Ramos (cell line): ENCODE results near the gene TMC1.

ENCODE experiments used
- in situ Hi-C: fragments of 300-500 bp; cut with MboI; formaldehyde crosslinking; loops from one replicate; pipeline ENCODE4 v1.14.3; 2022; ENCODE audit warnings: low sequenced_read_pairs; ENCODE audit not compliant: unreplicated experiment

Gene TMC1

GRCh38 chr9:72728031-72728770 lies 206.8 kb downstream of the TMC1 start:
- in situ Hi-C loops = no loop called here

- in situ Hi-C loops = no loop called here
These were observed 212.5 kb downstream of the TMC1 start for GRCh38 chr9:72733895-72734294.

- in situ Hi-C loops = no loop called here
These were observed 213.2 kb downstream of the TMC1 start for GRCh38 chr9:72734631-72735030.

- in situ Hi-C loops = no loop called here
These were observed 222.4 kb downstream of the TMC1 start for GRCh38 chr9:72743836-72744235.

GRCh38 chr9:72749276-72749675 lies 227.9 kb downstream of the TMC1 start:
- in situ Hi-C loops = no loop called here

- in situ Hi-C loops = no loop called here
These were observed 230.1 kb downstream of the TMC1 start for GRCh38 chr9:72751541-72751940.

GRCh38 chr9:72753266-72753893 lies 232.0 kb downstream of the TMC1 start:
- in situ Hi-C loops = no loop called here

- in situ Hi-C loops = no loop called here
These were observed 234.4 kb downstream of the TMC1 start for GRCh38 chr9:72755836-72756235.

GRCh38 chr9:72758944-72759343 lies 237.5 kb downstream of the TMC1 start:
- in situ Hi-C loops = no loop called here

- in situ Hi-C loops = no loop called here
These were observed 241.6 kb downstream of the TMC1 start for GRCh38 chr9:72763022-72763421.

GRCh38 chr9:72769546-72769945 lies 248.1 kb downstream of the TMC1 start:
- in situ Hi-C loops = no loop called here

- in situ Hi-C loops = no loop called here
These were observed 251.3 kb downstream of the TMC1 start for GRCh38 chr9:72772661-72773060.

- in situ Hi-C loops = no loop called here
These were observed 252.2 kb downstream of the TMC1 start for GRCh38 chr9:72773570-72773969.

- in situ Hi-C loops = no loop called here
These were observed 254.2 kb downstream of the TMC1 start for GRCh38 chr9:72775570-72775969.

GRCh38 chr9:72779614-72780013 lies 258.2 kb downstream of the TMC1 start:
- in situ Hi-C loops = no loop called here

GRCh38 chr9:72786948-72787347 lies 265.5 kb downstream of the TMC1 start:
- in situ Hi-C loops = no loop called here

GRCh38 chr9:72788966-72789735 lies 267.7 kb downstream of the TMC1 start:
- in situ Hi-C loops = no loop called here

GRCh38 chr9:72789885-72790284 lies 268.5 kb downstream of the TMC1 start:
- in situ Hi-C loops = no loop called here

GRCh38 chr9:72790989-72791388 lies 269.6 kb downstream of the TMC1 start:
- in situ Hi-C loops = no loop called here

- in situ Hi-C loops = no loop called here
These were observed 270.0 kb downstream of the TMC1 start for GRCh38 chr9:72791436-72791835.

GRCh38 chr9:72794946-72795345 lies 273.5 kb downstream of the TMC1 start:
- in situ Hi-C loops = no loop called here
